PFSK-1 (cell line): ENCODE measurements around the gene FBN1.

Experiments
- FOXP2 ChIP-seq: optimal IDR thresholded peaks from 2 replicates; pipeline ENCODE3; 2011; ENCODE audit warnings: borderline replicate concordance, control low read depth, inconsistent platforms; ENCODE audit not compliant: insufficient read depth; ENCODE audit errors: extremely low read length, extremely low read depth
- POLR2AphosphoS5 ChIP-seq: IDR thresholded peaks from 2 replicates; pipeline ENCODE4 v1.6.1; 2012; ENCODE audit warnings: low read depth, mild to moderate bottlenecking, control low read depth, low read length, moderate library complexity
- SIN3A ChIP-seq: IDR thresholded peaks from 2 replicates; pipeline ENCODE4 v1.6.1; 2012; ENCODE audit warnings: mild to moderate bottlenecking, low read length, moderate library complexity, borderline replicate concordance; ENCODE audit not compliant: insufficient read depth
- TAF1 ChIP-seq: IDR thresholded peaks from 2 replicates; pipeline ENCODE4 v1.6.1; 2012; ENCODE audit warnings: low read length, control low read depth, borderline replicate concordance; ENCODE audit not compliant: insufficient read depth
- TF ChIP-seq, protein P1 (sequence below), 2 experiments: IDR thresholded peaks; 2 replicates each; pipeline versions ENCODE4 v1.6.1 to v1.8.0; 2011 to 2012; ENCODE audit warnings: low read depth in 2 of 2, low read length in 2 of 2, control low read depth in 1 of 2, inconsistent platforms in 1 of 2, mild to moderate bottlenecking in 1 of 2, moderate library complexity in 1 of 2; ENCODE audit not compliant: insufficient read depth in 1 of 2

The FBN1 gene

DNA sequence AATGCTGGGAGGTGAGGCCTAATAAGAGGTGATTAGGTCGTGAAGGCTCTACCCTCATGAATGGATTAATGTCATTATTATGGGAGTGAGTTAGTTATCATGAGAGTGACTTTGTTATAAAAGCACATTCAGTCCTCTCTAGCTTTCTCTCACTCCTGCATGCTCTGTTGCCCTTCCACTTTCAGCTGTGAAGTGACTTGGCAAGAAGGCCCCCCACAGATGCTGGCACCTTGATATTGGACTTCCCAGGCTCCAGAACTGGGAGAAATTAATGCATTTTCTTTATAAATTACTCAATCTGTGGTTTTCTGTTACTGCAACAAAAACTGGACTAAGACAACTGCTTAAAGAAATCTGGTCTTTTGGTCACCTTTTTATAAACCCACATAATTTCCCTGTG lies 144.3 kb downstream of the FBN1 start:
- TF ChIP-seq POLR2AphosphoS5, result no peak
- TF ChIP-seq, protein P1, sequence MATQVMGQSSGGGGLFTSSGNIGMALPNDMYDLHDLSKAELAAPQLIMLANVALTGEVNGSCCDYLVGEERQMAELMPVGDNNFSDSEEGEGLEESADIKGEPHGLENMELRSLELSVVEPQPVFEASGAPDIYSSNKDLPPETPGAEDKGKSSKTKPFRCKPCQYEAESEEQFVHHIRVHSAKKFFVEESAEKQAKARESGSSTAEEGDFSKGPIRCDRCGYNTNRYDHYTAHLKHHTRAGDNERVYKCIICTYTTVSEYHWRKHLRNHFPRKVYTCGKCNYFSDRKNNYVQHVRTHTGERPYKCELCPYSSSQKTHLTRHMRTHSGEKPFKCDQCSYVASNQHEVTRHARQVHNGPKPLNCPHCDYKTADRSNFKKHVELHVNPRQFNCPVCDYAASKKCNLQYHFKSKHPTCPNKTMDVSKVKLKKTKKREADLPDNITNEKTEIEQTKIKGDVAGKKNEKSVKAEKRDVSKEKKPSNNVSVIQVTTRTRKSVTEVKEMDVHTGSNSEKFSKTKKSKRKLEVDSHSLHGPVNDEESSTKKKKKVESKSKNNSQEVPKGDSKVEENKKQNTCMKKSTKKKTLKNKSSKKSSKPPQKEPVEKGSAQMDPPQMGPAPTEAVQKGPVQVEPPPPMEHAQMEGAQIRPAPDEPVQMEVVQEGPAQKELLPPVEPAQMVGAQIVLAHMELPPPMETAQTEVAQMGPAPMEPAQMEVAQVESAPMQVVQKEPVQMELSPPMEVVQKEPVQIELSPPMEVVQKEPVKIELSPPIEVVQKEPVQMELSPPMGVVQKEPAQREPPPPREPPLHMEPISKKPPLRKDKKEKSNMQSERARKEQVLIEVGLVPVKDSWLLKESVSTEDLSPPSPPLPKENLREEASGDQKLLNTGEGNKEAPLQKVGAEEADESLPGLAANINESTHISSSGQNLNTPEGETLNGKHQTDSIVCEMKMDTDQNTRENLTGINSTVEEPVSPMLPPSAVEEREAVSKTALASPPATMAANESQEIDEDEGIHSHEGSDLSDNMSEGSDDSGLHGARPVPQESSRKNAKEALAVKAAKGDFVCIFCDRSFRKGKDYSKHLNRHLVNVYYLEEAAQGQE (IDR thresholded peaks at IDR 0.05; ENCODE audit: insufficient read depth in 1 of 2, low read depth in 2 of 2, low read length in 2 of 2), result no peak
- TF ChIP-seq FOXP2, result no peak
- no peak for TF ChIP-seq TAF1
- TF ChIP-seq SIN3A, result no peak

DNA sequence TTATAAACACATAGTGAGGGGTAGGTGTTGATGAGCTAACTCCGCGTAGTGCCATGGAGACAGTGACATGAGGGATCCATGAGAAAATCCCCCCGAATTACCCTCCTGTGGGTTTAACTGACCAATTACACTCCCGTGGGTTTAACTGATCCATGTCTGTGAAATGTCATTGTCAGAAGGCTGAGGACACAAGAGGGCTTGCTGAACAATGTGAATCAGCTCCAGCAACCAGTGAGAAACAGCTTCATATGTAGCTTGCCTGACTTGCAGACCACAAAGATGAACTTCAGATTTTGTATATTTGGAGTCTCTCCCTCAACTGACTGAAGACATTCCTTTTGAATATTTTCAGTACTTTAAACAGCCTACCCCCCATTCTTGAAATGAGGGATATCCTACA lies 144.9 kb downstream of the FBN1 start:
- TF ChIP-seq, protein P1 (IDR thresholded peaks at IDR 0.05; ENCODE audit: insufficient read depth in 1 of 2, low read depth in 2 of 2, low read length in 2 of 2), result no peak
- TF ChIP-seq FOXP2 (no peak), TAF1 (no peak), SIN3A (no peak), POLR2AphosphoS5 (no peak)

DNA sequence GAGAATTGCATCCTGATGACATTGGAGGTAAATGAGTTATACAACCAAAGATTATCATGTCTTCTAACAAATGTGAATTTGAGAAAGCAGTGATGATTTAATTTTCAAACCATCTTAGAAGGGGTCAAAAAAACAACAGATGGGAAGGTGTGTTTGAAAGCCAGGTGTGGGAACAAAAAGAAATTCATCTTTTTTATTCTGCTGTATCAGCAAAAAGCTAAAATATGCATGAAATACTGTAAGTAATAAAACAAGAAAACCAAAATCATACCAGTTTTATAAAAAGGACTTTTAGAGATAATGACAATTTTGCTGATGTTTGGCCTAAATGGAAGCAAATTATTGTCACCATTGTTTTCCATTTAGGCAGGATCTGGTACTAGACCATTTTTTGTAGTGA lies 145.5 kb downstream of the FBN1 start:
- TF ChIP-seq SIN3A (no peak), POLR2AphosphoS5 (no peak), FOXP2 (no peak), TAF1 (no peak)
- TF ChIP-seq, protein P1 (IDR thresholded peaks at IDR 0.05; ENCODE audit: insufficient read depth in 1 of 2, low read depth in 2 of 2, low read length in 2 of 2), result no peak

DNA sequence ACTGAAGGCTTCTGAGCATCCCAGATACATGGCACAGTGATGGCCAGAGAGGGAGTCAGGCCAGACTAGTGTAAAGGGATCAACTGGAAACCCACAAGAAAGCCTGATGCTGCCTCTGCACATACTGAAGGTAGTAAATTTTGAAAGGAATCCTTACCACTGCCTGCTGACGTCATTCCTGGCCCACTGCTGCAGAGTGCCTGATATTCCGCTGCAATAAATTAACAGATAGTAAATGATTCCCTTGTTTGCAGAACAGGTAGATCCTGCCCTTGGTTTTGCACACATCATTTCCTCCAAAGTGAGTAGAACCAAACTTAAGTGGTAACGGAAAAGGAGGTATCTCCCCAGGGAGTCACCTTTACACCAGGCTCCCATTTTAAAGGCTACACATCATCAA lies 146.7 kb downstream of the FBN1 start:
- TF ChIP-seq, protein P1 (IDR thresholded peaks at IDR 0.05; ENCODE audit: insufficient read depth in 1 of 2, low read depth in 2 of 2, low read length in 2 of 2), result no peak
- TF ChIP-seq TAF1, result no peak
- no peak for TF ChIP-seq FOXP2
- TF ChIP-seq SIN3A, result no peak
- no peak for TF ChIP-seq POLR2AphosphoS5

DNA sequence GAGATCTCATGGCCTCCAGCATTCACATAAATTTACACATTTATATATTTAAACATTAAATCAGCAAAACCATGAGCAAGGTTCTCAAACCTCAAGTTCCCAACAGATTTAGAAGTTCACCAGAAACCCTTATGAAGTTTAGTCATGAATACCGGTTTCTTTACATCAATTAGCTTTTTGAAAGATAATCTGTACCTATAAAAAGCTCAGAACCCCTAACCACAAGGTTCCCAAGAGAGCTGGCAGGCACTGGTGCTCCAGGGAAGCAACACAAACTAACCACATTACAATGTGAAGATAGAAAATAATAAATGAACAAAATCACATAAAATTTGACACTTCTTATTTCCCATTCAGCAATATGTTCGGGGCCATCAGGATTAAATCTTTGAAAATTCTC lies 150.9 kb downstream of the FBN1 start:
- no peak for TF ChIP-seq SIN3A
- TF ChIP-seq, protein P1 (IDR thresholded peaks at IDR 0.05; ENCODE audit: insufficient read depth in 1 of 2, low read depth in 2 of 2, low read length in 2 of 2), result no peak
- no peak for TF ChIP-seq FOXP2
- TF ChIP-seq TAF1, result no peak
- no peak for TF ChIP-seq POLR2AphosphoS5
